Stimulated activated CD8-positive, alpha-beta memory T cell treated with anti-CD3 and anti-CD28 coated beads, Interleukin-7, amount 100 ng/mL, for 24 hours (primary cell): ENCODE results near the gene KLHL22.
"Not testable (repeated sequence)": the region's sequence is repeated elsewhere in the genome, so short reads cannot be mapped to it uniquely, and the experiment has no call there.

Experiments used
- DNase-seq: peaks from one replicate; pipeline ENCODE4 v3.0.0-alpha.2; 2020; ENCODE audit warnings: low read depth

KLHL22 gene

GRCh38 chr22:20494978-20495860 is at the start of gene KLHL22:
TSS of gene KLHL22 (minus strand) at chr22:20495795. CDS start at chr22:20489211, 6,584 bp downstream.
- DNase-seq = no peak

DNA sequence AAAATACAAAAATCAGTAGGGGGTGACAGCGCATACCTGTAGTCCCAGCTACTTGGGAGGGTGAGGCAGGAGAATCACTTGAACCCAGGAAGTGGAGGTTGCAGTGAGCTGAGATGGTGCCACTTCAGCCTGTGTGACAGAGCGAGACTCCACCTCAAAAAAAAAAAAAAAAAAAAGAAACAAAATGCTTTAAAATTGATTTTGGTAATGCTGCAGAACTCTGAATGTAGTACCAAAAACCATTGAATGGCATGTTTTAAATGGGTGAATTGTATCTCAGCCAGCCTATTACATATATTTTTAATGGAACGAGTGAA is 49.7 kb upstream of the KLHL22 start:
- not testable (repeated sequence) for DNase-seq

DNA sequence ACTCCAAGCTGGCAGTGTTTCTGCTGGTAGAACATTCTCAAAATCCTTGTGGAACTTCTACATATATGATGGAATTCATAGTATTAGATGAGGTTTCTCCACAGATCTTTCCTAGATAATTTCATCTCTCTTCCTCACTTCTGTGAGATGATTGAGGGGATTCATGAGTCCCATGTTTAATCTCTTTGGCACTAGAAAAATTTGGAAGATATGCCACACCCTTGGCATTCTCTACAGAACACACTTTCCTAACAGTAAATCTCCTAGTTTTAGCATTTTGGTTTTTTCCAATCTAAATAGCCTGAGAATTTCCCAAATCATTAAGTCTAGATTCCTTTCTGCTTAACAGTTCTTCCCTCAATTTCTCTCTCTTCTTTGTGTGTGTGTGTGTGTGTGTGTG is 47.1 kb upstream of the KLHL22 start:
- DNase-seq = no peak

DNA sequence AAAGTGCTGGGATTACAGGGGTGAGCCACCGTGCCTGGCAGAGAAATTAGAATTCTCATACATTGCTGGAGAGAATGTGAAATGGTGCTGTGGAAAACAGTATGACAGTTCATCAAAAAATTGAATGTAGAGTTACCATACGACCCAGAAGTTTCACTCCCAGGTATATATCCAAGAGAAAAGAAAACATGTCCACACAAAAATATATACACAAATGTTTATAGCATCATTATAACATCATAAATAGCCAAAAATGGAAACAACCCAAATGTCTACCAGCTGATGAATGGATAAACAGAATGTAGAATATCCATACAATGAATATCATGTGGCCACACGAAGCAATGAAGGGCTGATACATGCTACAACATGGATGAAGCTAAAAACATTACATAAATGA is 46.5 kb upstream of the KLHL22 start:
- DNase-seq = no peak

DNA sequence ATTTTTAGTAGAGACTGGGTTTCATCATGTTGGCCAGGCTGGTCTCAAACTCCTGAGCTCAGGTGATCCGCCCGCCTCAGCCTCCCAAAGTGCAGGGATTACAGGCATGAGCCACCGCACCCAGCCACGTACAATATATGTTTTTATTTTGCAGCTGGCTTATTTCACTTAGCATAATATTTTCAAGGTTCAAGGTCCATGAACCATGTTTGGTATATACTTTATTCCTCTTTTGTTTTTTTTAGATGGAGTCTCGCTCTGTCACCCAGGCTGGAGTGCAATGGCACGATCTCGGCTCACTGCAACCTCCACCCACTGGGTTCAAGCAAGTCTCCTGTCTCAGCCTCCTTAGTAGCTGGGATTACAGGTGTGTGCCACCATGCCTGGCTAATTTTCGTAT is 43.3 kb upstream of the KLHL22 start:
- not testable (repeated sequence) for DNase-seq

- DNase-seq = no peak
Observed at GRCh38 chr22:20537983-20538382, 42.4 kb upstream of the KLHL22 start.

DNA sequence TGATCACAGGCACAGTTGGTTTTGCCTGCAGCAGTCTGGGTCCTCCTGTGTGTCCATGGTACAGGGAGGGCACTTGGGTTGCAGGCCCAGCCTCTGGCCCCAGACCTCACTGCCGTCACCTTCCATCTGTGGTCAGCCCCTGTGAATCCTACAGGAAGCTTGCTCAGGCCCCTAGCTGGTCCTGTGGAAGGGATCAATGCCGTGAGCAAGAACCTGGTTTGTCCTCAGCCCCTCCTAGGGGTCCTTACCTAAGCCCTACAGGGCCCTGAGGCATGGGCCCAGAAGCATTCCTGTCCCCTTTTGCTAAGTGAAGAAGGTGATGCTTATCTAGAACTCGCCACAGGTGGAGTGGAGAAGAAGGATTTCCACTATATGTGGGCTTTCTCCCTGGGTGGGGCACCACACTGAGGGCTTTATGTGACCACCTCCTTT is 41.7 kb upstream of the KLHL22 start:
- DNase-seq = no peak

DNA sequence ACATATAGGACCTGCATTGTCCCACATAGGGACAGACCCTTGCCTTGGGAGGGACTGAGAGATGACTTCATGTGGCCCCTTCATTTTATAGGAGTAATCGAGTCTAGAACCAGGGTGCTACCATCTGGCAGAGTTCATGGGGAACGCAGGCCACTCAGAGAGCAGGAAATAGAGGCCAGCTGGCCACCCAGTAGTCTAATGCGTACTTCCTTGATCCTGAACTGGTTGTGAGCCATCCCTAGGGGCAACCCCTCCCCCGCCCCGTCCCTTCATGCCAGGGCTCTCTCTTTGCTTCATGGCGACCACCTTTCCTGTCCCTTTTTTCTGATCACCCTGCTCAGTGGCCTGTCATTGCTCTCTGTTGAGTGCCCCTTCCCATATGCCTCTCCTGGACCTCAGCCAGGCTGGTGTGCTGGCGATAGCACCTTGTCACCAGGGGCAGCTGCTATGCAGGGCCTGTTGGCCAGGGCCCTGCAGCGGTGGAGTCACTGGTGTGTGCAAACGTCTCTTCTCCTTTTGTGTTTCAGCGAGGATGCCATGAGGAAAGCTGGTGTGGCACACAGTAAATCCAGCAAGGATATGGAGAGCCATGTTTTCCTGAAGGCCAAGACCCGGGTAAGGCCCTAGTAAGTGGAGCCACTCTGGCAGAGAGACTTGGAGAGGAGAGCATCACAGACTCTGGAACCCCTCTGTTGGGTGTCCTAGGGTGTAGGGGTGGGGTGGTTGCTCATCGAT is 41.2 kb upstream of the KLHL22 start:
- DNase-seq = no peak

GRCh38 chr22:20533879-20534265 is 38.3 kb upstream of the KLHL22 start:
- DNase-seq = no peak

- DNase-seq = no peak
Observed at GRCh38 chr22:20533095-20533878, 37.7 kb upstream of the KLHL22 start.

DNA sequence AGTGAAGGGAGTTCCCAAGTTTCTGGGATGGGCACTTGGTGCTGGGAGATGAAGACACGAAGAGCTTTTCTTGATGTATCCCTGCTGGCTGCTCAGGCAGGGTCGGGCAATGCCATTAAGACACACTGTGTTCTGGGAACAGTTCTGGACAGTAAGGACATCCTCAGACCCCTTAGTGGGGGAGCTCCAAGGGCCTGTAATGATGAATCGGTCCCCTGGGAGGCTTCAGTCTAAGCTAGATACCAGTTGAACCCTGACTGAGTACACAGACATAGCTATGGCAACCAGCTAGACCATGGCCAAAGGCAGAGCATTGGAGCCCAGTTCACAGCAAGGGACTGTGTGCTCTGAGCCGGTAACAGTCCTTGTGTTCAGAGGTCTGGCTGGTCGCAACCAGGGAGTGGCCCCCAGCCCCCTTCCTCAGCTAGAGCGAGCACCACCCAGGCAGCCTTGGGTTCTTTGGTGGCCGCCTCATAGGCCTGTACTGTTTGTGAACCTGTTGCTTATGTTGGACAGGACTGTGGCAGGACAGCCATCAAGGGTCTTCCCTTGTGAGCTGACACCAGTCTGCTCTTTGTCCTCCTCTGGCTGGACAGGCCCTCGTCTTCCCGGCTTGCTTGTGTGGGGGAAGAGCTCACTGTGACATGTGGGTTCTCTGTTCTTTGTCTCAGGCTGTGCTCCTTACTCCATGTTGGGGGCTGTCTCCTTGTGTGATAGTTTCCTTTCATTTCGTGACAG is 36.8 kb upstream of the KLHL22 start:
- no peak for DNase-seq

GRCh38 chr22:20531404-20532201 is 36.0 kb upstream of the KLHL22 start:
- DNase-seq = no peak

DNA sequence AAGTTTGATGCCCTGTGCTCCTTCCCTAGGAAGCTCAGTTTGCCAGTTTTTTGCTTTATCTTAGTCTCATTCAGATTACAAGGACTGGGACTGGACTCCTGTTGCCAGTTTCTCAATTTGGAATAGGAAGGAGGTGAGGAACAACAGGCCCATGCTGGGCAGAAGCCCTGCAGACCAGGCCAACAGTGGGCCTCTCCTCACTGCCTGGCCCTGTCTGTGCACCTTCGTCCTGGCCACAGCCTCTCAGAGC is 35.5 kb upstream of the KLHL22 start:
- no peak for DNase-seq

- DNase-seq = no peak
Observed at GRCh38 chr22:20530368-20531153, 35.0 kb upstream of the KLHL22 start.

GRCh38 chr22:20528405-20528978 is 32.9 kb upstream of the KLHL22 start:
- DNase-seq = no peak

- no peak for DNase-seq
Observed at GRCh38 chr22:20526628-20527355, 31.2 kb upstream of the KLHL22 start.

- DNase-seq = no peak
Observed at GRCh38 chr22:20526305-20526627, 30.7 kb upstream of the KLHL22 start.

DNA sequence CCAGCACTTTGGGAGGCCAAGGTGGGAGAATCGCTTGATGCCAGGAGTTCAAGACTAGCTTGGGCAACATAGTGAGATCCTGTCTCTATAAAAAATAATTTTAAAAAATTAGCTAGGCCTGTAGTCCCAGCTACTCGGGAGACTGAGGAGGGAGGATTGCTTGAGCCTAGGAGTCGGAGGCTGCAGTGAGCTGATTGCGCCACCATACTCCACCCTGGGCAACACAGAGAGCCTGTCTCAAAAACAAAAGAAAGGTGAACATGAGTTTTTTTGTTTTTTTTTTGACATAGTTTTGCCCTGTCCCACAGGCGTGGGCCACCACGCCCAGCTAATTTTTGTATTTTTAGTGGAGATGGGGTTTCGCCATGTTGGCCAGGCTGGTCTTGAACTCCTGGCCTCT is 29.5 kb upstream of the KLHL22 start:
- DNase-seq = no peak

GRCh38 chr22:20524004-20524481 is 28.4 kb upstream of the KLHL22 start:
- DNase-seq = no peak
